Peyer's patch (tissue), 4 donors: ENCODE data around the gene C3orf22. TPM values are rescaled to one million over a fixed set of nuclear protein-coding genes. Genes with fewer than 3 reads are reported as not detected.

Experiments
- DNase-seq, 3 donors: peaks; one replicate each; pipeline ENCODE4 v3.0.0-alpha.2; 2017 to 2019
- H3K27ac ChIP-seq, 4 donors: fragments of 200-600 bp; sonication (generic); one replicate each; pipeline ENCODE4 v1.5.1; 2016 to 2019
- H3K27me3 ChIP-seq, 2 donors: fragments of 200-600 bp; sonication (generic); one replicate each; pipeline ENCODE4 v1.5.1; 2019
- H3K36me3 ChIP-seq, 3 donors: fragments of 200-600 bp; sonication (generic); one replicate each; pipeline ENCODE4 v1.5.1; 2016 to 2019
- H3K4me1 ChIP-seq, 4 donors: fragments of 200-600 bp; sonication (generic); one replicate each; pipeline ENCODE4 v1.5.1; 2016 to 2019
- H3K4me3 ChIP-seq, 4 donors: fragments of 200-600 bp; sonication (generic); 1 replicate in 3 of 4; 2 replicates in 1 of 4; pipeline ENCODE4 v1.5.1; 2016 to 2019; ENCODE audit warnings: mild to moderate bottlenecking in 1 of 4
- H3K9me3 ChIP-seq, 4 donors: fragments of 200-600 bp; sonication (generic); one replicate each; pipeline ENCODE4 v1.5.1; 2016 to 2019; ENCODE audit warnings: mild to moderate bottlenecking in 1 of 4
- CTCF ChIP-seq, 6 experiments: fragments of 450-650 bp in 4 of 6; fragments of 200-600 bp in 2 of 6; sonication (generic) in 1 of 6; IDR thresholded peaks; one replicate each; pipeline ENCODE4 v1.5.1; 2017 to 2019; ENCODE audit warnings: antibody characterized with exemption in 6 of 6, mild to moderate bottlenecking in 3 of 6, moderate library complexity in 1 of 6
- POLR2A ChIP-seq, 2 donors: fragments of 450-650 bp; IDR thresholded peaks; one replicate each; pipeline ENCODE4 v1.5.1; 2017; ENCODE audit warnings: antibody characterized with exemption in 2 of 2, mild to moderate bottlenecking in 2 of 2, moderate library complexity in 2 of 2
- total RNA-seq, 4 donors: library from RNA; depleted of rRNA; stranded (reverse); fragments of >200 nt; gene quantifications; one replicate each; pipeline ENCODE4 v1.1.0, GENCODE V29; 2016

The C3orf22 gene
- total RNA-seq, 4 donors from 2014 or later = not detected

GRCh38 chr3:126554560-126555525, 3.9 kb downstream of the C3orf22 start:
- Histone ChIP-seq H3K27me3 (no peaks in the 10 kb centered on the region), H3K9me3 (no peaks in the 10 kb centered on the region), H3K36me3 (no peaks in the 10 kb centered on the region), H3K4me3 (no peak overlapping the region), H3K27ac (no peak overlapping the region), H3K4me1 (no peaks in the 10 kb centered on the region)
- peak in 1 of 3 donors; percentile 31 for DNase-seq
- no peak for TF ChIP-seq POLR2A (IDR thresholded peaks at IDR 0.05)
- TF ChIP-seq CTCF (IDR thresholded peaks at IDR 0.05) = no peak

GRCh38 chr3:126553284-126554084, 5.2 kb downstream of the C3orf22 start:
- Histone ChIP-seq H3K27me3 (no peaks in the 10 kb centered on the region), H3K27ac (no peak overlapping the region), H3K9me3 (no peaks in the 10 kb centered on the region), H3K4me1 (no peaks in the 10 kb centered on the region), H3K4me3 (no peak overlapping the region), H3K36me3 (no peaks in the 10 kb centered on the region)
- DNase-seq = peak in 2 of 3 donors; percentile 6 to 24
- no peak for TF ChIP-seq POLR2A (IDR thresholded peaks at IDR 0.05)
- TF ChIP-seq CTCF (IDR thresholded peaks at IDR 0.05) = no peak

- no peaks in the 10 kb centered on the region for H3K27me3 ChIP-seq
- no peaks in the 10 kb centered on the region for H3K36me3 ChIP-seq
- no peak overlapping the region for H3K4me3 ChIP-seq
- no peak for TF ChIP-seq CTCF (IDR thresholded peaks at IDR 0.05)
- no peak for TF ChIP-seq POLR2A (IDR thresholded peaks at IDR 0.05)
- no peaks in the 10 kb centered on the region for H3K4me1 ChIP-seq
- peak in 2 of 3 donors; percentile 3 to 28 for DNase-seq
- no peak overlapping the region for H3K27ac ChIP-seq
- no peaks in the 10 kb centered on the region for H3K9me3 ChIP-seq
Observed at GRCh38 chr3:126552688-126553283, 5.9 kb downstream of the C3orf22 start.

- Histone ChIP-seq H3K27ac (no peak overlapping the region), H3K4me1 (no peaks in the 10 kb centered on the region), H3K9me3 (no peaks in the 10 kb centered on the region), H3K4me3 (no peak overlapping the region), H3K36me3 (no peaks in the 10 kb centered on the region), H3K27me3 (no peaks in the 10 kb centered on the region)
- peak in 2 of 3 donors; percentile 6 to 27 for DNase-seq
- TF ChIP-seq POLR2A (IDR thresholded peaks at IDR 0.05) = no peak
- TF ChIP-seq CTCF (IDR thresholded peaks at IDR 0.05) = no peak
Observed at GRCh38 chr3:126551839-126552687, 6.7 kb downstream of the C3orf22 start.
